Measurements from ENCODE around the gene BMS1.

Gene BMS1

GRCh38 chr10:42880255-42880620, 97.6 kb downstream of the BMS1 start:
- H3K9me3 Mint-ChIP-seq: peaks cover 14% of the 10 kb centered on the region
- H3K4me1 Mint-ChIP-seq: no peaks in the 10 kb centered on the region
- DNase-seq (ENCODE audit: low spot score in 2 of 2) (no peak), ATAC-seq (no peak)
- no peaks in the 10 kb centered on the region for H3K36me3 Mint-ChIP-seq
- no peak overlapping the region for H3K4me3 Mint-ChIP-seq
- H3K27ac Mint-ChIP-seq: no peak overlapping the region

DNA sequence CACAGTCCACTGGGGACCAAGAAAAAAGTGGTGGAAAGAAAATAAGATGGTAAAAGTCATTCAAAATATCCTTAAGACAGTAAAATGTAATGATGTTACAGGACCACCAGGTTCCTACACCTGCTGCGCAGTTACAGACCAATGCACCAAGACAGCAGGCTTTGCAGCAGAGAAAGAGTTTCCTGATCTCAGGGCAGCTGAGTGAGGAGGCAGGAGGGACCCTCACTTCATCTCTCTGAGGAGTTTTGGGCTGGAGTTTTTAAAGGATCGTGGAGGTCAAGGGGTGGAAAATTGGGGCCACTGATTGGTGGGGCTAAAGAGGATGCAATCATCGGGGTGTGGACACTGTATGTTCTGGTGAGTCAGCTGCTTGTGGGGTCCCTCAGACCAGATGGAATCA, 100.0 kb downstream of the BMS1 start:
- ATAC-seq (no peak), DNase-seq (ENCODE audit: low spot score in 2 of 2) (no peak)
- Mint-ChIP-seq H3K27ac (no peak overlapping the region), H3K4me3 (no peak overlapping the region), H3K36me3 (no peaks in the 10 kb centered on the region), H3K4me1 (no peaks in the 10 kb centered on the region), H3K9me3 (peaks cover 14% of the 10 kb centered on the region)
